OCI-LY3 (cell line): Measurements from ENCODE around the gene CREB5.
A peak's percentile ranks its signal among the peaks of the same experiment; 100 is the strongest.

Experiments
- H2AFZ ChIP-seq: fragments of 200-600, 300-600 bp; shearing (Covaris generic); 2 replicates; pipeline ENCODE4 v1.6.0; 2014; ENCODE audit warnings: antibody characterized with exemption, low read depth, low read length
- H3K27ac ChIP-seq: fragments of 200-600, 300-600 bp; sonication (generic); 2 replicates; pipeline ENCODE4 v1.5.1; 2014; ENCODE audit warnings: mild to moderate bottlenecking, low read length, moderate library complexity, mixed read lengths
- H3K27me3 ChIP-seq: fragments of 200-600, 300-600 bp; sonication (generic); 2 replicates; pipeline ENCODE4 v1.6.1; 2014; ENCODE audit warnings: low read depth, low read length, mixed read lengths
- H3K36me3 ChIP-seq: fragments of 200-600, 300-600 bp; sonication (generic); replicated peaks from 2 replicates; pipeline ENCODE3; 2014; ENCODE audit warnings: low read depth, low read length, mixed read lengths
- H3K4me1 ChIP-seq: fragments of 300-600, 200-600 bp; sonication (generic); 2 replicates; pipeline ENCODE4 v1.6.1; 2014; ENCODE audit warnings: low read length, mixed read lengths
- H3K4me2 ChIP-seq: fragments of 200-600, 300-600 bp; sonication (generic); 2 replicates; pipeline ENCODE4 v1.6.1; 2014; ENCODE audit warnings: low read length, mixed read lengths
- H3K4me3 ChIP-seq: fragments of 300-600, 200-600 bp; sonication (generic); 2 replicates; pipeline ENCODE4 v1.5.1; 2014; ENCODE audit warnings: antibody characterized with exemption, mild to moderate bottlenecking, low read length, moderate library complexity
- H3K79me2 ChIP-seq: fragments of 300-600, 200-600 bp; shearing (Covaris generic); 2 replicates; pipeline ENCODE4 v1.6.1; 2014; ENCODE audit warnings: mild to moderate bottlenecking, low read length, mixed read lengths
- H3K9ac ChIP-seq: fragments of 300-600, 200-600 bp; shearing (Covaris generic); 2 replicates; pipeline ENCODE4 v1.6.0; 2014; ENCODE audit warnings: mild to moderate bottlenecking, low read length, moderate library complexity
- H3K9me3 ChIP-seq: fragments of 200-600, 300-600 bp; shearing (Covaris generic); 2 replicates; pipeline ENCODE4 v1.6.1; 2014; ENCODE audit warnings: low read length, mixed read lengths; ENCODE audit not compliant: insufficient read depth
- H4K20me1 ChIP-seq: fragments of 200-600, 300-600 bp; sonication (generic); 2 replicates; pipeline ENCODE4 v1.6.1; 2016; ENCODE audit warnings: low read length, mixed read lengths; ENCODE audit not compliant: insufficient read depth
- CTCF ChIP-seq: fragments of 200-600, 300-600 bp; sonication (generic); IDR thresholded peaks from 2 replicates; pipeline ENCODE4 v1.5.1; 2014; ENCODE audit warnings: antibody characterized with exemption, low read length, low read depth
- EZH2phosphoT487 ChIP-seq: fragments of 200-600 bp; shearing (Covaris generic); IDR thresholded peaks from 2 replicates; pipeline ENCODE4 v1.6.1; 2018; ENCODE audit warnings: antibody characterized with exemption, mixed run types, low read depth

CREB5 gene

GRCh38 chr7:28507525-28508282 lies 95.4 kb downstream of the CREB5 start:
- Histone ChIP-seq H4K20me1 (no peaks in the 10 kb centered on the region), H3K4me3 (no peak overlapping the region), H3K27ac (no peak overlapping the region), H3K27me3 (peaks cover 47% of the 10 kb centered on the region), H3K4me1 (peaks cover 10% of the 10 kb centered on the region), H3K4me2 (no peak overlapping the region), H3K9me3 (no peaks in the 10 kb centered on the region), H3K36me3 (no peaks in the 10 kb centered on the region), H3K79me2 (no peaks in the 10 kb centered on the region), H3K9ac (no peak overlapping the region), H2AFZ (no peak overlapping the region)
- no peak for TF ChIP-seq EZH2phosphoT487
- TF ChIP-seq CTCF = no peak

GRCh38 chr7:28509251-28510025 lies 97.1 kb downstream of the CREB5 start:
- Histone ChIP-seq H3K79me2 (no peaks in the 10 kb centered on the region), H3K9ac (no peak overlapping the region), H4K20me1 (no peaks in the 10 kb centered on the region), H3K27me3 (peaks cover 50% of the 10 kb centered on the region), H3K36me3 (no peaks in the 10 kb centered on the region), H3K4me1 (peaks cover 10% of the 10 kb centered on the region), H3K4me3 (peak overlapping the region; percentile 48), H3K9me3 (no peaks in the 10 kb centered on the region), H3K27ac (no peak overlapping the region), H2AFZ (no peak overlapping the region), H3K4me2 (peak overlapping the region; percentile 72)
- no peak for TF ChIP-seq EZH2phosphoT487
- no peak for TF ChIP-seq CTCF

DNA sequence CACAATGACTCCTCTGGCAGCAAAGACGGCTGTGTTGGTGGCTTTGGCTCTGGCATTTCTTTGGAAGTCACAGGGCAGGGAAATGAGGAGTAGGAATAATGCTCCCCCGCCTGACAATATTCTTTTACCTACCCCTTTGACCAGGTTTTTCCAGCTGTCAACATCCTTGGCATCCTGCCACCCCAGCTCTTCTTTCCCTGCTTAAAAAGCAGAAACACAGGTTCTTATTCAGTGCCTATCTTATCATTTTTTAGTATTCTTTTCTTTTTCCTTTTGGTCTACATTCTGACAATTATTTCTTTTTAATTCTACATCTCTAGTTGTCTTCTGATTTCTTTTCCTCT lies 97.7 kb downstream of the CREB5 start:
- H3K36me3 ChIP-seq = no peaks in the 10 kb centered on the region
- H2AFZ ChIP-seq = no peak overlapping the region
- no peak overlapping the region for H3K9ac ChIP-seq
- peak overlapping the region; percentile 48 for H3K4me3 ChIP-seq
- no peak overlapping the region for H3K27ac ChIP-seq
- H3K9me3 ChIP-seq = no peaks in the 10 kb centered on the region
- H4K20me1 ChIP-seq = no peaks in the 10 kb centered on the region
- H3K4me1 ChIP-seq = peaks cover 10% of the 10 kb centered on the region
- H3K79me2 ChIP-seq = no peaks in the 10 kb centered on the region
- H3K4me2 ChIP-seq = peak overlapping the region; percentile 72
- peaks cover 50% of the 10 kb centered on the region for H3K27me3 ChIP-seq
- TF ChIP-seq CTCF (no peak), EZH2phosphoT487 (no peak)

DNA sequence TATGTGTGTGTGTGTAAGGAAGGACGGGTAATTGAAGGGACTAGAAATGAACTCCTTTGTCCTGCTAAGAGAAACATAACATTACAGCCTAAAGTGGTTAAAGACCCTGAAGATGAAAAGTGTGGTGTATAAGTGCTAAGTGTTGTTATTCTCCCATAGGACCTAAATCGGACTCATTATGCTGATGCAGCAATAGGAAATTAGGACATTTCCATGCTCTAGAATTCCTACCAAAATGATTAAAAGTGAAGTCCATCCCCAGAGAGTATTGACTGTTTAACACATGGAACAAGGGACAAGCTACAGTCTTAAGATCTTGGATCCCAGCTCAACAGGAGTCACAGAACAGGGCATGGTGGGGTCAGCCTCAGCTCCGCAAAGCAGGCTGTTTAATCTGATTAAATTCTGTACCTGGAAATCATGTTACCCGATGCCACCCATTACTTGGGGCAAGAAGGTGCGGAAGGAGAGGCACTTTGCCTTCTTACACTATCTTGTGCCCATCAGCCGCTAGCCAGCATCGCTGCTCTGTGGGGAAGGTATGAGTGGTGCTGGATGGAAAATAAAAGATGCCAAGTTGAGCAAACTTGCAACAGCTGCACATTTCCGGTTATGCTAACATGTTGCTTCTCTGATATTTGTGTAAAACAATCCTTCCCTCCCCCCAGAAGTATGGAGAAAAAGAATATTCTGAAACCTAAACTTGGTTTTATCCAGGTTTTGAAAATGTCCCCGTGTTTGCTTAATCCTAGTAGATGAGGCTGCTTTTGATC lies 100.5 kb downstream of the CREB5 start:
- H3K9me3 ChIP-seq = no peaks in the 10 kb centered on the region
- H3K79me2 ChIP-seq = no peaks in the 10 kb centered on the region
- no peak overlapping the region for H3K4me3 ChIP-seq
- no peak for TF ChIP-seq EZH2phosphoT487
- TF ChIP-seq CTCF = no peak
- H4K20me1 ChIP-seq = no peaks in the 10 kb centered on the region
- no peaks in the 10 kb centered on the region for H3K36me3 ChIP-seq
- no peak overlapping the region for H3K4me2 ChIP-seq
- H3K4me1 ChIP-seq = peaks cover 10% of the 10 kb centered on the region
- H3K9ac ChIP-seq = no peak overlapping the region
- no peak overlapping the region for H3K27ac ChIP-seq
- peaks cover 49% of the 10 kb centered on the region for H3K27me3 ChIP-seq
- no peak overlapping the region for H2AFZ ChIP-seq
